Endometrium (tissue), 2 donors: ENCODE results near the gene GMDS.

Source experiments
- FAIRE-seq: peaks from 2 replicates; lab custom pipeline; 2012; peaks lifted over from hg19 to GRCh38; lab: Jason Lieb, UNC
- donor health status: control.
- donor health status: control.

Gene GMDS

GRCh38 chr6:1586861-1587450 is 658.4 kb downstream of the GMDS start:
- FAIRE-seq: no peak

- FAIRE-seq: no peak
Observed at GRCh38 chr6:1586256-1586655, 659.1 kb downstream of the GMDS start.

GRCh38 chr6:1585669-1586049 is 659.7 kb downstream of the GMDS start:
- FAIRE-seq: no peak

- FAIRE-seq: no peak
Observed at GRCh38 chr6:1584996-1585668, 660.3 kb downstream of the GMDS start.

- FAIRE-seq: no peak
Observed at GRCh38 chr6:1584146-1584545, 661.3 kb downstream of the GMDS start.

GRCh38 chr6:1581120-1581991 is 664.0 kb downstream of the GMDS start:
- no peak for FAIRE-seq

GRCh38 chr6:1580585-1580984 is 664.8 kb downstream of the GMDS start:
- FAIRE-seq: no peak

GRCh38 chr6:1580109-1580508 is 665.3 kb downstream of the GMDS start:
- no peak for FAIRE-seq

- FAIRE-seq: no peak
Observed at GRCh38 chr6:1579096-1579495, 666.3 kb downstream of the GMDS start.

GRCh38 chr6:1577896-1578745 is 667.3 kb downstream of the GMDS start:
- no peak for FAIRE-seq

- no peak for FAIRE-seq
Observed at GRCh38 chr6:1577146-1577680, 668.2 kb downstream of the GMDS start.

- FAIRE-seq: no peak
Observed at GRCh38 chr6:1576711-1577110, 668.7 kb downstream of the GMDS start.

GRCh38 chr6:1576166-1576565 is 669.2 kb downstream of the GMDS start:
- FAIRE-seq: no peak

- no peak for FAIRE-seq
Observed at GRCh38 chr6:1575210-1576041, 670.0 kb downstream of the GMDS start.

- no peak for FAIRE-seq
Observed at GRCh38 chr6:1574890-1575209, 670.6 kb downstream of the GMDS start.

GRCh38 chr6:1574083-1574761 is 671.2 kb downstream of the GMDS start:
- FAIRE-seq: no peak
